ENCODE data around the gene FOXE1.

Gene FOXE1

GRCh38 chr9:97875111-97875510 is 22.1 kb downstream of the FOXE1 start:
- Histone ChIP-seq H3K4me1 (peaks cover 0 to 6% (median 0%) of the 10 kb centered on the region in 4 donors), H3K27me3 (no peaks in the 10 kb centered on the region), H3K4me3 (no peak overlapping the region), H3K27ac (no peak overlapping the region), H3K9me3 (no peaks in the 10 kb centered on the region), H3K36me3 (no peaks in the 10 kb centered on the region)
- no peak for TF ChIP-seq CTCF (IDR thresholded peaks at IDR 0.05)
- intact Hi-C loops (cut with DNase I; ENCODE audit: low total_unique reads) = no loop called here
- DNase-seq = no peak

- Histone ChIP-seq H3K4me1 (peaks cover 0 to 6% (median 0%) of the 10 kb centered on the region in 4 donors), H3K27me3 (no peaks in the 10 kb centered on the region), H3K27ac (no peak overlapping the region), H3K4me3 (no peak overlapping the region), H3K36me3 (no peaks in the 10 kb centered on the region), H3K9me3 (no peaks in the 10 kb centered on the region)
- DNase-seq = no peak
- intact Hi-C loops (cut with DNase I; ENCODE audit: low total_unique reads) = no loop called here
- no peak for TF ChIP-seq CTCF (IDR thresholded peaks at IDR 0.05)
Observed at GRCh38 chr9:97876061-97876460, 23.0 kb downstream of the FOXE1 start.

GRCh38 chr9:97880336-97880735 is 27.3 kb downstream of the FOXE1 start:
- Histone ChIP-seq H3K27ac (no peak overlapping the region), H3K9me3 (no peaks in the 10 kb centered on the region), H3K27me3 (no peaks in the 10 kb centered on the region), H3K4me3 (no peak overlapping the region), H3K36me3 (no peaks in the 10 kb centered on the region), H3K4me1 (peaks cover 0 to 6% (median 0%) of the 10 kb centered on the region in 4 donors)
- intact Hi-C loops (cut with DNase I; ENCODE audit: low total_unique reads) = no loop called here
- no peak for TF ChIP-seq CTCF (IDR thresholded peaks at IDR 0.05)
- no peak for DNase-seq

GRCh38 chr9:97889941-97890887 is 37.2 kb downstream of the FOXE1 start:
- intact Hi-C loops (cut with DNase I; ENCODE audit: low total_unique reads) = loop anchor here (10.0 kb wide), 1 partner anchor 425 kb away; no protein-coding TSS in a partner anchor
- no peak overlapping the region for H3K4me3 ChIP-seq
- H3K27me3 ChIP-seq = no peaks in the 10 kb centered on the region
- no peak for DNase-seq
- peaks cover 0 to 2% (median 0%) of the 10 kb centered on the region in 3 donors for H3K36me3 ChIP-seq
- peak in 1 of 2 experiments; percentile 12 for TF ChIP-seq CTCF (IDR thresholded peaks at IDR 0.05)
- no peak overlapping the region for H3K27ac ChIP-seq
- no peaks in the 10 kb centered on the region for H3K9me3 ChIP-seq
- no peaks in the 10 kb centered on the region for H3K4me1 ChIP-seq

- no peak overlapping the region for H3K4me3 ChIP-seq
- H3K27ac ChIP-seq = no peak overlapping the region
- no peak for DNase-seq
- intact Hi-C loops (cut with DNase I; ENCODE audit: low total_unique reads) = loop anchor here (10.0 kb wide), 1 partner anchor 427 kb away; no protein-coding TSS in a partner anchor
- no peaks in the 10 kb centered on the region for H3K4me1 ChIP-seq
- H3K27me3 ChIP-seq = no peaks in the 10 kb centered on the region
- TF ChIP-seq CTCF (IDR thresholded peaks at IDR 0.05) = no peak
- peaks cover 0 to 10% (median 6%) of the 10 kb centered on the region in 3 donors for H3K36me3 ChIP-seq
- H3K9me3 ChIP-seq = no peaks in the 10 kb centered on the region
Observed at GRCh38 chr9:97891736-97892135, 38.7 kb downstream of the FOXE1 start.

Measured in tibial artery (tissue), 4 donors.